H1 (cell line): ENCODE data around the gene DDB1. TPM values are rescaled to one million over a fixed set of nuclear protein-coding genes. Genes with fewer than 3 reads are reported as not detected.

Experiments used
- CTCF ChIA-PET: fragments of 300-600 bp; sonication (Branson Sonifier 250); formaldehyde crosslinking; loops from one replicate; lab custom pipeline; 2021; ENCODE audit not compliant: partially characterized antibody; lab: Charles Lee
- POLR2A ChIA-PET: fragments of 300-600 bp; sonication (Branson Sonifier 250); formaldehyde crosslinking; loops from one replicate; lab custom pipeline; 2021; ENCODE audit warnings: inconsistent platforms; ENCODE audit not compliant: partially characterized antibody; lab: Charles Lee
- DNase-seq, 2 experiments: peaks; one replicate each; pipeline versions ENCODE4 v3.0.0 to v3.0.0-alpha.2; 2010 to 2022; ENCODE audit warnings: low spot score in 2 of 2, low read depth in 1 of 2, mixed read lengths in 1 of 2
- FAIRE-seq: peaks from 2 replicates; lab custom pipeline; 2011; peaks lifted over from hg19 to GRCh38; lab: Jason Lieb, UNC
- H2AFZ ChIP-seq: 2 replicates; pipeline ENCODE4 v1.8.1; 2012; ENCODE audit warnings: low read length, inconsistent platforms
- H2AK5ac ChIP-seq: 2 replicates; pipeline ENCODE4 v1.6.1; 2013; ENCODE audit warnings: low read depth, low read length
- H2BK120ac ChIP-seq: replicated peaks from 2 replicates; pipeline ENCODE3; 2013; ENCODE audit warnings: low read depth, low read length, inconsistent platforms
- H2BK12ac ChIP-seq: 2 replicates; pipeline ENCODE4 v1.6.1; 2013; ENCODE audit warnings: low read depth, low read length
- H2BK15ac ChIP-seq: 2 replicates; pipeline ENCODE4 v1.6.1; 2013; ENCODE audit warnings: low read length
- H2BK20ac ChIP-seq: 2 replicates; pipeline ENCODE4 v1.6.1; 2013; ENCODE audit warnings: low read length
- H2BK5ac ChIP-seq: 2 replicates; pipeline ENCODE4 v1.6.1; 2013; ENCODE audit warnings: low read depth, low read length
- H3K14ac ChIP-seq: 2 replicates; pipeline ENCODE4 v1.6.1; 2013; ENCODE audit warnings: inconsistent platforms; ENCODE audit not compliant: insufficient read length
- H3K18ac ChIP-seq: 2 replicates; pipeline ENCODE4 v1.6.1; 2013; ENCODE audit warnings: low read length; ENCODE audit errors: extremely low read depth
- H3K23ac ChIP-seq: 2 replicates; pipeline ENCODE4 v1.6.1; 2013; ENCODE audit warnings: inconsistent platforms; ENCODE audit not compliant: insufficient read length
- H3K23me2 ChIP-seq: 2 replicates; pipeline ENCODE4 v1.6.1; 2013; ENCODE audit warnings: low read depth, low read length
- H3K27ac ChIP-seq: 2 replicates; pipeline ENCODE4 v1.6.1; 2011; ENCODE audit warnings: low read depth, low read length, inconsistent platforms
- H3K27me3 ChIP-seq, 4 experiments: replicated peaks in 1 of 4; 1 replicate in 1 of 4; 2 replicates in 3 of 4; pipeline versions ENCODE4 v1.6.1 to v1.8.1; 2011 to 2013; ENCODE audit warnings: low read length in 3 of 4, mild to moderate bottlenecking in 3 of 4, inconsistent platforms in 2 of 4, mixed read lengths in 2 of 4, moderate library complexity in 1 of 4; ENCODE audit not compliant: control insufficient read depth in 3 of 4, insufficient read depth in 3 of 4; ENCODE audit errors: extremely low read depth in 1 of 4
- H3K36me3 ChIP-seq, 4 experiments: 2 replicates each; pipeline versions ENCODE4 v1.6.1 to v1.8.1; 2011 to 2013; ENCODE audit warnings: mild to moderate bottlenecking in 4 of 4, low read length in 3 of 4, moderate library complexity in 2 of 4, control low read depth in 1 of 4, inconsistent platforms in 1 of 4; ENCODE audit not compliant: insufficient read depth in 4 of 4, control insufficient read depth in 2 of 4
- H3K4ac ChIP-seq: replicated peaks from 2 replicates; pipeline ENCODE3; 2013; ENCODE audit warnings: low read length, low read depth, mixed read lengths, inconsistent platforms; ENCODE audit not compliant: insufficient read length
- H3K4me1 ChIP-seq, 4 experiments: replicated peaks in 1 of 4; 1 replicate in 1 of 4; 2 replicates in 3 of 4; pipeline versions ENCODE4 v1.6.1 to v1.8.1; 2011 to 2013; ENCODE audit warnings: low read length in 3 of 4, inconsistent platforms in 2 of 4, mixed read lengths in 1 of 4; ENCODE audit not compliant: insufficient read depth in 4 of 4, control insufficient read depth in 3 of 4
- H3K4me2 ChIP-seq, 2 experiments: 2 replicates each; pipeline versions ENCODE4 v1.6.1 to v1.8.1; 2011 to 2013; ENCODE audit warnings: low read depth in 2 of 2, low read length in 2 of 2, control low read depth in 1 of 2, inconsistent platforms in 1 of 2, mild to moderate bottlenecking in 1 of 2; ENCODE audit not compliant: insufficient read depth in 1 of 2
- H3K4me3 ChIP-seq, 4 experiments: fragments of 200-600, 300-600 bp in 1 of 4; sonication (generic), shearing (Covaris generic), sonication (Bioruptor Twin) in 1 of 4; 2 replicates each; pipeline versions ENCODE4 v1.5.1 to v1.8.1; 2011 to 2016; ENCODE audit warnings: low read length in 4 of 4, low read depth in 3 of 4, control low read depth in 2 of 4, inconsistent platforms in 2 of 4, mild to moderate bottlenecking in 2 of 4, mixed read lengths in 1 of 4, moderate library complexity in 1 of 4; ENCODE audit not compliant: insufficient read depth in 2 of 4; ENCODE audit errors: extremely low read depth in 1 of 4
- H3K56ac ChIP-seq: replicated peaks from 2 replicates; pipeline ENCODE3; 2013; ENCODE audit warnings: low read depth, mild to moderate bottlenecking, mixed read lengths, low read length, inconsistent platforms; ENCODE audit not compliant: insufficient read length
- H3K79me1 ChIP-seq: 2 replicates; pipeline ENCODE4 v1.6.1; 2013; ENCODE audit warnings: low read depth, low read length, control low read depth
- H3K79me2 ChIP-seq, 2 experiments: 2 replicates each; pipeline versions ENCODE4 v1.6.1 to v1.8.1; 2012 to 2013; ENCODE audit warnings: low read length in 2 of 2, mild to moderate bottlenecking in 2 of 2, inconsistent platforms in 1 of 2; ENCODE audit not compliant: insufficient read depth in 2 of 2, control insufficient read depth in 1 of 2
- H3K9ac ChIP-seq, 4 experiments: replicated peaks in 1 of 4; 1 replicate in 1 of 4; 2 replicates in 3 of 4; pipeline versions ENCODE4 v1.6.1 to v1.8.1; 2011 to 2013; ENCODE audit warnings: low read depth in 3 of 4, low read length in 3 of 4, control low read depth in 2 of 4, mild to moderate bottlenecking in 2 of 4, moderate library complexity in 2 of 4, inconsistent platforms in 1 of 4; ENCODE audit errors: extremely low read depth in 1 of 4
- H3K9me3 ChIP-seq, 2 experiments: 2 replicates each; pipeline versions ENCODE4 v1.6.1 to v1.8.1; 2012 to 2013; ENCODE audit warnings: mild to moderate bottlenecking in 2 of 2, moderate library complexity in 2 of 2, control low read depth in 1 of 2, inconsistent platforms in 1 of 2, low read depth in 1 of 2, low read length in 1 of 2, mixed read lengths in 1 of 2; ENCODE audit not compliant: insufficient read depth in 2 of 2
- H4K20me1 ChIP-seq, 2 experiments: replicated peaks in 1 of 2; 2 replicates each; pipeline versions ENCODE3 to v1.8.1; 2011 to 2013; ENCODE audit warnings: inconsistent platforms in 2 of 2, low read length in 2 of 2, mild to moderate bottlenecking in 1 of 2; ENCODE audit not compliant: insufficient read depth in 2 of 2, control insufficient read depth in 1 of 2
- H4K5ac ChIP-seq: 2 replicates; pipeline ENCODE4 v1.6.1; 2013; ENCODE audit warnings: low read length, low read depth, mixed read lengths, inconsistent platforms; ENCODE audit not compliant: insufficient read length
- H4K8ac ChIP-seq: 2 replicates; pipeline ENCODE4 v1.8.0; 2013; ENCODE audit warnings: mild to moderate bottlenecking, moderate library complexity, low read length, inconsistent platforms; ENCODE audit not compliant: insufficient read depth; ENCODE audit errors: extremely low read depth
- H4K91ac ChIP-seq: replicated peaks from 2 replicates; pipeline ENCODE3; 2013; ENCODE audit warnings: low read length, mixed read lengths, inconsistent platforms; ENCODE audit not compliant: insufficient read length
- EP300 ChIP-seq, 2 experiments: IDR thresholded peaks; 1 replicate in 1 of 2; 2 replicates in 1 of 2; pipeline ENCODE4 v1.6.1; 2011 to 2012; ENCODE audit warnings: low read depth in 2 of 2, low read length in 2 of 2, mild to moderate bottlenecking in 2 of 2, borderline replicate concordance in 1 of 2, inconsistent platforms in 1 of 2, moderate library complexity in 1 of 2
- HDAC2 ChIP-seq, 2 experiments: fragments of 300-600 bp in 1 of 2; sonication (generic) in 1 of 2; IDR thresholded peaks; 2 replicates each; pipeline ENCODE4 v1.6.1; 2011 to 2012; ENCODE audit warnings: low read depth in 2 of 2, low read length in 2 of 2, mild to moderate bottlenecking in 2 of 2, moderate library complexity in 2 of 2, borderline replicate concordance in 1 of 2, inconsistent platforms in 1 of 2
- WGBS, 2 experiments: shearing (Covaris generic) in 1 of 2; methylation state at CpG; one replicate each; pipeline versions ENCODE4 v1.1.6 to v1.1.7; 2013 to 2015; ENCODE audit warnings: low lambda C conversion rate in 2 of 2, mixed read lengths in 2 of 2, inconsistent platforms in 1 of 2, low coverage in 1 of 2, missing lambda C conversion rate in 1 of 2; ENCODE audit not compliant: insufficient replicate concordance in 2 of 2, insufficient coverage in 1 of 2, insufficient read length in 1 of 2; ENCODE audit errors: extremely low coverage in 1 of 2, missing lambda C conversion rate in 1 of 2; 5-methylcytosine and 5-hydroxymethylcytosine counted together
- polyA plus RNA-seq, 7 experiments: library from polyadenylated mRNA; depleted of rRNA in 3 of 7; stranded (reverse) in 5 of 7; unstranded in 2 of 7; fragments of >200 nt in 5 of 7; fragments of 200-250 nt in 2 of 7; gene quantifications; 1 replicate in 5 of 7; 2 replicates in 1 of 7; 4 replicates in 1 of 7; pipeline versions ENCODE4 v1.2.1 to v1.2.3, GENCODE V29; 2011 to 2013; ENCODE audit warnings: missing spikeins in 2 of 7, mixed read lengths in 2 of 7
- total RNA-seq: library from RNA; stranded (reverse); fragmentation: NEBNext Ultra II Directional; extraction: Animal tissue kit (Norgen Biotek cat#: 25700); gene quantifications from 2 replicates; pipeline ENCODE4 v1.2.1, GENCODE V29; 2021

The DDB1 gene
- total and polyA plus RNA-seq, 2 of the 8 experiments (the other 6 are each of a cell fraction or from before 2014, with no cell fraction given) = 275 to 306 TPM

- FAIRE-seq (no peak), DNase-seq (no peak)
- no peaks in the 10 kb centered on the region for H3K23me2 ChIP-seq
- H3K79me1 ChIP-seq = no peaks in the 10 kb centered on the region
- peaks cover 6 to 13% of the 10 kb centered on the region in 2 experiments for H4K20me1 ChIP-seq
- H4K8ac ChIP-seq = no peak overlapping the region
- H3K4me3 ChIP-seq = no peak overlapping the region
- no peak overlapping the region for H3K27ac ChIP-seq
- no peak overlapping the region for H3K9ac ChIP-seq
- CTCF ChIA-PET = interaction anchor here (0.8 to 1.7 kb wide), 3 partner anchors 9 to 33 kb away, joined by 3 to 9 read pairs (median 4); no protein-coding TSS in a partner anchor
- no peak overlapping the region for H2BK120ac ChIP-seq
- TF ChIP-seq HDAC2 (IDR thresholded peaks at IDR 0.05; ENCODE audit: borderline replicate concordance in 1 of 2, low read depth in 2 of 2, low read length in 2 of 2) (no peak), EP300 (IDR thresholded peaks at IDR 0.05; ENCODE audit: borderline replicate concordance in 1 of 2, low read depth in 2 of 2, low read length in 2 of 2) (no peak)
- H3K14ac ChIP-seq = no peak overlapping the region
- H3K27me3 ChIP-seq = peaks cover 0 to 2% (median 0%) of the 10 kb centered on the region in 4 experiments; a peak in 1 of 7 replicates
- POLR2A ChIA-PET = interaction anchor here (0.7 to 1.9 kb wide), 3 partner anchors 14 to 28 kb away, joined by 3 to 8 read pairs (median 4); no protein-coding TSS in a partner anchor
- 92% methylated on average over 14 of the region's 14 CpGs; no CpG with 5 or more reads in 1 of the 2 experiments for WGBS, 2 experiments
- no peak overlapping the region for H3K23ac ChIP-seq
- H3K56ac ChIP-seq = no peak overlapping the region
- H3K36me3 ChIP-seq = peaks cover 0 to 9% (median 4%) of the 10 kb centered on the region in 4 experiments; a peak in 5 of 8 replicates
- 0 out of 4 replicates have a peak, but pooled peaks cover 0 to 3% of the 10 kb centered on the region in 2 experiments for H3K79me2 ChIP-seq
- no peak overlapping the region for H4K91ac ChIP-seq
- no peak overlapping the region for H2AK5ac ChIP-seq
- no peak overlapping the region for H2AFZ ChIP-seq
- no peak overlapping the region for H2BK5ac ChIP-seq
- H3K18ac ChIP-seq = no peak overlapping the region
- no peak overlapping the region for H4K5ac ChIP-seq
- H2BK20ac ChIP-seq = no peak overlapping the region
- no peak overlapping the region for H2BK15ac ChIP-seq
- no peak overlapping the region for H3K4ac ChIP-seq
- no peak overlapping the region for H3K4me2 ChIP-seq
- H3K9me3 ChIP-seq = no peaks in the 10 kb centered on the region; a peak in 1 of 4 replicates
- no peaks in the 10 kb centered on the region for H3K4me1 ChIP-seq
- H2BK12ac ChIP-seq = no peak overlapping the region
These were observed 45.4 kb downstream of the DDB1 start for GRCh38 chr11:61287338-61287977.
